Body of pancreas (tissue), 4 donors: ENCODE data around the gene ATP10A.

Experiments used
- POLR2A ChIP-seq, 3 donors: fragments of 450-650 bp; IDR thresholded peaks; one replicate each; pipeline ENCODE4 v1.6.1; 2016; ENCODE audit warnings: antibody characterized with exemption in 3 of 3, mild to moderate bottlenecking in 2 of 3
- TF ChIP-seq, protein P1 (sequence below), 7 experiments: fragments of 450-650 bp in 4 of 7; fragments of 200-600 bp in 3 of 7; sonication (generic) in 3 of 7; IDR thresholded peaks; one replicate each; pipeline ENCODE4 v1.5.1; 2016 to 2019; ENCODE audit warnings: antibody characterized with exemption in 7 of 7

DNA sequence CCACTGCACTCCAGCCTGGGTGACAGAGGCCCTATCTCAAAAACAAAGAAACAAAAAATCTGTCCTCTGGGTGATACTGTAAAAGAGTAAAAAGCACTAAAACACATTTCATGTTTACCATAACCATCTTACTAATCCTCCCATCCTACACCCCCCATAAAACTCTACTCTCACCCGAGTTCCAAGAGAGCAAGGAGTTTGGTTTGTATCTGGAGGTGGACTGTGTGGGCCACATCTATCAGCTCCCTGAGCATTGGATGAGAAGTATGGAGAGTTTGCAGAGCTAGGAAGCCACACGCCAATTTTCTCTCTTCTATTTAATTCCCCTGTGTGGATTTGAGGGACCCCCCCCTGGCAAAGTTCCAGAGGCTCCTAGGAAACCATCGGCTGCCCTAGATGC lies 80.0 kb downstream of the ATP10A start:
- TF ChIP-seq, protein P1, sequence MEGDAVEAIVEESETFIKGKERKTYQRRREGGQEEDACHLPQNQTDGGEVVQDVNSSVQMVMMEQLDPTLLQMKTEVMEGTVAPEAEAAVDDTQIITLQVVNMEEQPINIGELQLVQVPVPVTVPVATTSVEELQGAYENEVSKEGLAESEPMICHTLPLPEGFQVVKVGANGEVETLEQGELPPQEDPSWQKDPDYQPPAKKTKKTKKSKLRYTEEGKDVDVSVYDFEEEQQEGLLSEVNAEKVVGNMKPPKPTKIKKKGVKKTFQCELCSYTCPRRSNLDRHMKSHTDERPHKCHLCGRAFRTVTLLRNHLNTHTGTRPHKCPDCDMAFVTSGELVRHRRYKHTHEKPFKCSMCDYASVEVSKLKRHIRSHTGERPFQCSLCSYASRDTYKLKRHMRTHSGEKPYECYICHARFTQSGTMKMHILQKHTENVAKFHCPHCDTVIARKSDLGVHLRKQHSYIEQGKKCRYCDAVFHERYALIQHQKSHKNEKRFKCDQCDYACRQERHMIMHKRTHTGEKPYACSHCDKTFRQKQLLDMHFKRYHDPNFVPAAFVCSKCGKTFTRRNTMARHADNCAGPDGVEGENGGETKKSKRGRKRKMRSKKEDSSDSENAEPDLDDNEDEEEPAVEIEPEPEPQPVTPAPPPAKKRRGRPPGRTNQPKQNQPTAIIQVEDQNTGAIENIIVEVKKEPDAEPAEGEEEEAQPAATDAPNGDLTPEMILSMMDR (IDR thresholded peaks at IDR 0.05), result no peak
- no peak for TF ChIP-seq POLR2A (IDR thresholded peaks at IDR 0.05)
